Measurements from ENCODE around the gene NDST1.

The NDST1 gene

DNA sequence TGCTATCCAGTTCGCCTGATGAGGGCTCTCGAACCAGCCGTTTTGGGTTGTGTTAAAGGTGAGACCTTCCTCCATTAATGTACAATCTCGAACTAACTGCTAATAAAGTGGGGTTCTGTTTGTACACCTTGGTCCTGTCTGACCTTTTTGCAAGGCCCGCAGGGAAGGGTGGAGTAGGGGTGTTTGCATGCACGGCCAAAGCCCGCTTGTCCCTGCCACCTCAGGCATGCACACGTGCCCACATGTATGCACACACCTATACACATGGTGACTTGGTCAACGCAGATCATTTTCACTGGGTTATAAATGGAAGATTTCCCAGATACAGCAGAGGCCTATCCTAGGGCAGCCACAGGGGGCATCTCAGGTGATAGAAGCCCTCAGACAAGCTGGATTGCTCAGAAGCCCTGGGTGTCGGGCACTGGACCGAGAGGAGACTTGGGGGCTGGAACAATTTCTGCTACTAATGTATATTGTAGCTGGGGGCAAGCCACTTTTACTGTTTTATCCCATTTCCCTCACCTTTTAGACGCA is 50.2 kb downstream of the NDST1 start:
- Histone ChIP-seq H3K4me3 (ENCODE audit: low read length in 2 of 2) (no peak overlapping the region), H3K27ac (ENCODE audit: low read length) (peak overlapping the region; percentile 31), H3K36me3 (ENCODE audit: control insufficient read depth in 2 of 2, insufficient read depth in 2 of 2, low read length in 2 of 2) (peaks cover 22 to 24% of the 10 kb centered on the region in 2 donors), H3K4me1 (ENCODE audit: control insufficient read depth, insufficient read depth, low read length) (peaks cover 20% of the 10 kb centered on the region), H3K27me3 (ENCODE audit: control insufficient read depth in 1 of 2, insufficient read depth in 2 of 2, low read length in 2 of 2) (no peaks in the 10 kb centered on the region), H3K9ac (ENCODE audit: low read length in 2 of 2) (no peak overlapping the region), H3K9me3 (ENCODE audit: control insufficient read depth in 2 of 2, low read length in 2 of 2) (no peaks in the 10 kb centered on the region)

DNA sequence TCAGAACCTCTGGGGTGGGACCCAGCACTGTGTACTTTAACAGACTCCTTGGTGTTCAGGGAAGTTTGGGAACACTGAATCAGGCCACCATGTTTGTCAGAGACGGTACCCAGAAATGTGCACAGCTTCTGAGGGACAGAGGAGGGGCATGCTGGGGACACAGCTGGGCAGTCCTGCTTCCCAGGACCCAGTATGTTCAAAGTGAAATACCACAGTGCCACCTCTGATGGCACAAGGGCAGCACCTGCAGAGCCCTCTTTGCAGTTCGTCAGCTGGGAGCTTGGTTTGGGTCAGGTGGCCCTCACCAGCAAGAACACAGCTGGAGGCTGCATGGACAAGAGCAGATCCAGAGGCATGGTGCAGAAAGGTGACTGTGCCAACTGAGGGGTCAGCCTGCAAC is 51.2 kb downstream of the NDST1 start:
- H3K27me3 ChIP-seq (ENCODE audit: control insufficient read depth in 1 of 2, insufficient read depth in 2 of 2, low read length in 2 of 2) = no peaks in the 10 kb centered on the region
- no peak overlapping the region for H3K9ac ChIP-seq (ENCODE audit: low read length in 2 of 2)
- H3K9me3 ChIP-seq (ENCODE audit: control insufficient read depth in 2 of 2, low read length in 2 of 2) = no peaks in the 10 kb centered on the region
- H3K27ac ChIP-seq (ENCODE audit: low read length) = peak overlapping the region; percentile 18
- H3K36me3 ChIP-seq (ENCODE audit: control insufficient read depth in 2 of 2, insufficient read depth in 2 of 2, low read length in 2 of 2) = peaks cover 14 to 16% of the 10 kb centered on the region in 2 donors
- H3K4me1 ChIP-seq (ENCODE audit: control insufficient read depth, insufficient read depth, low read length) = peaks cover 20% of the 10 kb centered on the region
- H3K4me3 ChIP-seq (ENCODE audit: low read length in 2 of 2) = no peak overlapping the region

DNA sequence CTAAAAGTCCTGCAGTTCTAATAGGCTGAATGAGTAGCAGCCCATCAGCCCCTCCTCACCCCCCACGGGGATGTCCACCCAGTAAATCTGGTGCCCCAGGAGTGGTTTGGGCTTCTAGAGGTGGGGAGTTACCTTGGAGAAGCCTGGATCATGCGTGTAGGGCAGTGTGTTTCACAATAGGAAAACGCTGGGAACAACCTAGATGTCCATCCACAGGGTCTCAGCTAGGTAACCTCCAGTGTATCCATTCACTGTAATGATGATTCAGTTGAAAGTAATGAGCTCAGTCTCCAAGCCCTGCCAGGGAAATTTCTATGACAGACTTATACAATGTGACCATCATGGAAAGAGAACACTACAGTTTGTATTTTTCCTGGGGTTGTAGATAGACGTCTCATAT is 51.8 kb downstream of the NDST1 start:
- Histone ChIP-seq H3K4me1 (ENCODE audit: control insufficient read depth, insufficient read depth, low read length) (peaks cover 20% of the 10 kb centered on the region), H3K4me3 (ENCODE audit: low read length in 2 of 2) (no peak overlapping the region), H3K27me3 (ENCODE audit: control insufficient read depth in 1 of 2, insufficient read depth in 2 of 2, low read length in 2 of 2) (no peaks in the 10 kb centered on the region), H3K27ac (ENCODE audit: low read length) (no peak overlapping the region), H3K9ac (ENCODE audit: low read length in 2 of 2) (no peak overlapping the region), H3K36me3 (ENCODE audit: control insufficient read depth in 2 of 2, insufficient read depth in 2 of 2, low read length in 2 of 2) (peaks cover 14 to 16% of the 10 kb centered on the region in 2 donors), H3K9me3 (ENCODE audit: control insufficient read depth in 2 of 2, low read length in 2 of 2) (no peaks in the 10 kb centered on the region)

DNA sequence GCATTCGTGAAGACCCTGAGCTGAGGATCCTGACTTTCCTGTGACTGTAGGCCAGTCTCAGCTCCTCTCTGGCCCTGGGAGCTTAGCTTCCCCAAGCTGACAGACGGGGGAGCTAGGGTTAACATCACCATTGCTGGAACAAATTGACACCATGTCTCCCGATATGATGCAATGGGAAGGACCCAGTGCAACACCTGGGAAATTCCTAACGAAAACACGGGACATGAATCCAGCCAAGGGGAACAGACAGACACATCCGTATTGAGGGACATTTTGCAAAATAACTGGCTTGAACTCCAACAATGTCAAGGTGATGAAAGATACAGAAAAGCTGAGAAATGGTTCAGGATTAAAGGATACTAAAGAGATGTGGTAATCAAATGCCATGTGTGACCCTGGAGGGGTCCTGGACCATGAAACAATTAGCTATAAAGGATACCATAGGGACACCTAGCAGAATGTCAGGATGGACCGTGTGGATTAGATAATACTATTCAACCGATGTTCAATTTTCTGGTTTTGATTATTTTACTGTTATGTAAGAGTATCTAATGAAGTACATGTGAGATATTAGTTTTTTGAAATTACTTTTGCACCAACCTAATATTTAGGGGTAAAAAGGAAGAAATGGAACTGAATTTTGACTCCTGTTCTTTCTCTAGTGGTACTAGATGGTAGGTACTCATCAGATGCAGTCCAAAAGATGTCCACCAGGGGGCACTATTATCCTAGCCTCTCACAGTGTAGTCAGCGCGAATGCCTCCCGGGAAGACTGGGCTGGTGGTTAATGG is 52.7 kb downstream of the NDST1 start:
- peaks cover 17% of the 10 kb centered on the region for H3K4me1 ChIP-seq (ENCODE audit: control insufficient read depth, insufficient read depth, low read length)
- no peak overlapping the region for H3K4me3 ChIP-seq (ENCODE audit: low read length in 2 of 2)
- H3K9ac ChIP-seq (ENCODE audit: low read length in 2 of 2) = peak overlapping the region in 1 of 2 donors; percentile 6
- H3K27ac ChIP-seq (ENCODE audit: low read length) = no peak overlapping the region
- peaks cover 7 to 8% of the 10 kb centered on the region in 2 donors for H3K36me3 ChIP-seq (ENCODE audit: control insufficient read depth in 2 of 2, insufficient read depth in 2 of 2, low read length in 2 of 2)
- no peaks in the 10 kb centered on the region for H3K9me3 ChIP-seq (ENCODE audit: control insufficient read depth in 2 of 2, low read length in 2 of 2)
- H3K27me3 ChIP-seq (ENCODE audit: control insufficient read depth in 1 of 2, insufficient read depth in 2 of 2, low read length in 2 of 2) = no peaks in the 10 kb centered on the region

DNA sequence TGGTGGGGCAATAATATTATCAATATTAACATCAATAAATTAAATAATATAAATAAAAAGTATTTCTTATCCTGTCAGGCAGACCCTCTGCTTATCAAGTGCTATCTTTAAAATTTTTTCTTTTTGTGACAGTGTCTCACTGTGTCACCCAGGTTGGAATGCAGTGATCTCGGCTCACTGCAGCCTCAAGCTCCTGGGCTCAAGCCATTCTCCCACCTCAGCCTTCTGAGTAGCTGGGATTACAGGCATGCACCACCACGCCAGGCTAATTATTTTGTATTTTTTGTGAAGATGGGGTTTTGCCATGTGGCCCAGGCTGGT is 53.2 kb downstream of the NDST1 start:
- H3K4me1 ChIP-seq (ENCODE audit: control insufficient read depth, insufficient read depth, low read length) = peaks cover 15% of the 10 kb centered on the region
- H3K27me3 ChIP-seq (ENCODE audit: control insufficient read depth in 1 of 2, insufficient read depth in 2 of 2, low read length in 2 of 2) = no peaks in the 10 kb centered on the region
- H3K9me3 ChIP-seq (ENCODE audit: control insufficient read depth in 2 of 2, low read length in 2 of 2) = no peaks in the 10 kb centered on the region
- H3K27ac ChIP-seq (ENCODE audit: low read length) = no peak overlapping the region
- H3K36me3 ChIP-seq (ENCODE audit: control insufficient read depth in 2 of 2, insufficient read depth in 2 of 2, low read length in 2 of 2) = peaks cover 3% of the 10 kb centered on the region in 2 donors
- H3K9ac ChIP-seq (ENCODE audit: low read length in 2 of 2) = no peak overlapping the region
- no peak overlapping the region for H3K4me3 ChIP-seq (ENCODE audit: low read length in 2 of 2)

DNA sequence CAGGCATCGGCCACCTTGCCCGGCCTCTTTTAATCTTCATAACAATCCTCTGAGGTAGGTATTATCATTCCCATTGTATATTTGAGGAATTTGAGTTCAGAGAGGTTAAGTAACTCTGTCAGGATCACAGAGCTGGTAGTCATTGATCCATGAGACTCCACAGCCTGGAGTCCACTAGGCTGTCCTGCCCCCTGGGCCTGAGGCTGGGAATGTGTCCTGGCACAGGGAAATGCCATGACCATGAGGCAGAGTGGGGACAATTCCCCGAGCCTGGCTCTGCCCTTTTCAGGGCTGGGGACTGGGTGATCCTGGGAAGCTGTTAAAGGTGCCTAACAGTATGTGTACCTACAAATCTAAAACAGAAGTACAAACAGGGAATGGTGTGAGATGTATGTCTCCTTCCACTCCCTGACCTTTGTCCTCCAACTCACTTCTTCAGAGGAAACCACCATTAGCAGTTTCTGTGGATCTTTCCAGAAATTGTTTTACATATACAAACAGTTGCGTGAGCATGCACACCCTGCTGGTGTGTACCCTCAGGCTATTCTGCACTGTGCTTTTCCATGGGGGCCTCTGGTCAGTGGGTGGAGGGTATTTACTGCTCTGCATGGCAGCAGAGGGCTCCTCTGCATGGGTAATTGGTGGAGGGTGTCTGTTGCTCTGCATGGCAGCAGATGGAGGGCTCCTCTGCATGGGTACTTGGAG is 53.8 kb downstream of the NDST1 start:
- Histone ChIP-seq H3K27me3 (ENCODE audit: control insufficient read depth in 1 of 2, insufficient read depth in 2 of 2, low read length in 2 of 2) (no peaks in the 10 kb centered on the region), H3K36me3 (ENCODE audit: control insufficient read depth in 2 of 2, insufficient read depth in 2 of 2, low read length in 2 of 2) (peaks cover under 1% of the 10 kb centered on the region in 2 donors), H3K9ac (ENCODE audit: low read length in 2 of 2) (no peak overlapping the region), H3K27ac (ENCODE audit: low read length) (no peak overlapping the region), H3K4me1 (ENCODE audit: control insufficient read depth, insufficient read depth, low read length) (peaks cover 15% of the 10 kb centered on the region), H3K4me3 (ENCODE audit: low read length in 2 of 2) (no peak overlapping the region), H3K9me3 (ENCODE audit: control insufficient read depth in 2 of 2, low read length in 2 of 2) (no peaks in the 10 kb centered on the region)

DNA sequence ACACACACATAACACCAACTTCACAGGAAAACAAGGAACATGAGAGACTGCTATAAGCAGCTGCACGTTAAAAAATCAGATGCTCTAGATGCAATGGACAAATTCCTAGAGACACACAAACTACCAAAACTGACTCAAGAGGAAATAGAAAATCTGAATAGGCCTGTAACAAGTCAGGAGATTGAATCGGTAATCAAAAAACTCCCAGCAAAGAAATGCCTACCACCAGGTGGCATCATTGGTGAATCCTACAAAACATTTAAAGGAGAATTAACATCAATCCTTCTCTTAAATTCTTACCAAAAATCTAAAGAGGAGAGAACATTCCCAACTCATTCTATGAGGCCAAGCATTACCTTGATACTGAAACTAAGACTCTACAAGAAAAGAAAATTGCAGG is 54.9 kb downstream of the NDST1 start:
- Histone ChIP-seq H3K27ac (ENCODE audit: low read length) (no peak overlapping the region), H3K9me3 (ENCODE audit: control insufficient read depth in 2 of 2, low read length in 2 of 2) (no peaks in the 10 kb centered on the region), H3K4me3 (ENCODE audit: low read length in 2 of 2) (no peak overlapping the region), H3K27me3 (ENCODE audit: control insufficient read depth in 1 of 2, insufficient read depth in 2 of 2, low read length in 2 of 2) (no peaks in the 10 kb centered on the region), H3K9ac (ENCODE audit: low read length in 2 of 2) (no peak overlapping the region), H3K4me1 (ENCODE audit: control insufficient read depth, insufficient read depth, low read length) (peaks cover 7% of the 10 kb centered on the region), H3K36me3 (ENCODE audit: control insufficient read depth in 2 of 2, insufficient read depth in 2 of 2, low read length in 2 of 2) (no peaks in the 10 kb centered on the region)

DNA sequence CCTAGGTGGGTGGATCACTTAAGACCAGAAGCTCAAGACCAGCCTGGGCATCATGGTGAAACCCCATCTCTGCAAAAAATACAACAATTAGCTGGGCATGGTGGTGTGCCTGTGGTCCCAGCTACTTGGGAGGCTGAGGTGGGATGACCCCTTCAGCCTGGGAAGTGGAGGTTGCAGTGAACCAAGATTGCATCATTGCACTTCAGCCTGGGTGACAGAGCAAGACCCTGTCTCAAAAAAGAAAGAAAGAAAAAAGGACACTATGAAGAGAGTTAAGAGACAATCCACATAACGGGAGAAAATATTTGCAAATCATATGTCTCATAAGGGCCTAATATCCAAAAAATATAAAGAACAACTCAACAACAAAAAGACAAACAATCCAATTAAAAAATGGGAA is 57.9 kb downstream of the NDST1 start:
- no peak overlapping the region for H3K9ac ChIP-seq (ENCODE audit: low read length in 2 of 2)
- no peaks in the 10 kb centered on the region for H3K27me3 ChIP-seq (ENCODE audit: control insufficient read depth in 1 of 2, insufficient read depth in 2 of 2, low read length in 2 of 2)
- H3K4me3 ChIP-seq (ENCODE audit: low read length in 2 of 2) = no peak overlapping the region
- no peaks in the 10 kb centered on the region for H3K9me3 ChIP-seq (ENCODE audit: control insufficient read depth in 2 of 2, low read length in 2 of 2)
- H3K36me3 ChIP-seq (ENCODE audit: control insufficient read depth in 2 of 2, insufficient read depth in 2 of 2, low read length in 2 of 2) = no peaks in the 10 kb centered on the region
- no peaks in the 10 kb centered on the region for H3K4me1 ChIP-seq (ENCODE audit: control insufficient read depth, insufficient read depth, low read length)
- no peak overlapping the region for H3K27ac ChIP-seq (ENCODE audit: low read length)

DNA sequence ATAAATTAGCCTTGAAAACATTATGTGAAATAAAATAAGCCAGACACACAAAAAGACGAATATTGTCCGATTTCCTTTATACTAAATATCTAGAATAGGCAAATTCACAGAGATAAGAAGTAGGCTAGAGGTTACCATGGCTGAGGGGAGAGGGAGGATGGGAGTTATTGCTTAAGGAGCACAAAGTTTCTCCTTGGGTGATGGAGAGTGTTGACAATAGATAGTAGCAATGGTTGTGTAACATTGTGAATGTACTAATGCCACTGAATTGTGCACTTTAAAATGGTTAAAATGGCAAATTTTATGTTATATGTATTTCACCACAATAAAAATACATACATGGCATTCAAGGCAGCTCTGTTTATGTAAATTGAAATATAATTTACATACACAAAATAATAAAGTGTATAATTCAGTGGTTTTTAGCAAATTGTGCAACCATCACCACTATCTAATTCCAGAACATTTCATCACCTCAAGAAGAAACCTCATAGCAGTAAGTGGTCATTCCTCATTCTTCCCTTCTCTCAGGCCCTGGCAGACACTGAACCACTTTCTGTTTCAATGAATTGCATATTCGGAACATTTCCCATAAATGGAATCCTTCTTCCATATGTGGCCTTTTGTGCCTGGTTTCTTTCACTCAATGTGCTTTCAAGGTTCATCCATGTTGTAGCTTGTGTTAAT is 59.2 kb downstream of the NDST1 start:
- Histone ChIP-seq H3K9ac (ENCODE audit: low read length in 2 of 2) (no peak overlapping the region), H3K27me3 (ENCODE audit: control insufficient read depth in 1 of 2, insufficient read depth in 2 of 2, low read length in 2 of 2) (no peaks in the 10 kb centered on the region), H3K36me3 (ENCODE audit: control insufficient read depth in 2 of 2, insufficient read depth in 2 of 2, low read length in 2 of 2) (no peaks in the 10 kb centered on the region), H3K27ac (ENCODE audit: low read length) (no peak overlapping the region), H3K4me1 (ENCODE audit: control insufficient read depth, insufficient read depth, low read length) (no peaks in the 10 kb centered on the region), H3K4me3 (ENCODE audit: low read length in 2 of 2) (no peak overlapping the region), H3K9me3 (ENCODE audit: control insufficient read depth in 2 of 2, low read length in 2 of 2) (no peaks in the 10 kb centered on the region)

DNA sequence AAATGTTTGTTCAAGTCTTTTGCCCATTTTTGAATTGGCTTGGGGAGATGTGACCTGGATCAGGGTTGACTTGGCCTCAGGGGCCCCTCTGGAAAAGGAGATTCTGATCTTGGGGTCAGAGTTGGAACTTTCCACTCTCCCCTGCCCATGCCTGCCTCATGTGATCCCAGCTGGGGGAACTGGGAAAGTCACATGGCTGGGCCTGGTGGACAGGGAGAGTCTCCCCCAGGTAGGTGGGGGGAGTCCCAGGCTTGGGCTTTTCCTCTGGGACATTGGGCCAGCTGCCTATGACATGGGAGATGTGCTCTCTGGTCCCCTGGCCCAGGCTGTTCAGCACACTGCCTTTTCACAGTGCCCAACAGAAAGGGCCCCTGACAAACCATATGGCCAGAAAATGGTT is 60.7 kb downstream of the NDST1 start:
- Histone ChIP-seq H3K27ac (ENCODE audit: low read length) (no peak overlapping the region), H3K9ac (ENCODE audit: low read length in 2 of 2) (no peak overlapping the region), H3K36me3 (ENCODE audit: control insufficient read depth in 2 of 2, insufficient read depth in 2 of 2, low read length in 2 of 2) (no peaks in the 10 kb centered on the region), H3K9me3 (ENCODE audit: control insufficient read depth in 2 of 2, low read length in 2 of 2) (no peaks in the 10 kb centered on the region), H3K4me3 (ENCODE audit: low read length in 2 of 2) (no peak overlapping the region), H3K4me1 (ENCODE audit: control insufficient read depth, insufficient read depth, low read length) (no peaks in the 10 kb centered on the region), H3K27me3 (ENCODE audit: control insufficient read depth in 1 of 2, insufficient read depth in 2 of 2, low read length in 2 of 2) (no peaks in the 10 kb centered on the region)

Data from stomach smooth muscle (tissue), 2 donors.